OCI-LY1 (cell line): ENCODE measurements around the gene TOMM20.

Experiments
- H2AFZ ChIP-seq: fragments of 200-600 bp; sonication (generic), shearing (Covaris generic); 2 replicates; pipeline ENCODE4 v1.6.0; 2014; ENCODE audit warnings: antibody characterized with exemption, mild to moderate bottlenecking, low read length
- H3F3A ChIP-seq: fragments of 200-600 bp; sonication (generic), shearing (Covaris generic); 2 replicates; pipeline ENCODE4 v1.6.0; 2014; ENCODE audit warnings: mild to moderate bottlenecking, antibody characterized with exemption, low read length, moderate library complexity; ENCODE audit not compliant: insufficient read depth
- H3K27ac ChIP-seq: fragments of 200-600 bp; sonication (generic); 2 replicates; pipeline ENCODE4 v1.5.1; 2014; ENCODE audit warnings: low read length, mixed run types, mild to moderate bottlenecking, low read depth; ENCODE audit not compliant: poor library complexity, severe bottlenecking
- H3K27me3 ChIP-seq: fragments of 200-600 bp; sonication (generic); 2 replicates; pipeline ENCODE4 v1.6.0; 2014; ENCODE audit warnings: antibody characterized with exemption, mild to moderate bottlenecking, low read length, moderate library complexity; ENCODE audit not compliant: insufficient read depth
- H3K36me3 ChIP-seq: fragments of 200-600 bp; sonication (generic); 2 replicates; pipeline ENCODE4 v1.6.1; 2014; ENCODE audit warnings: mild to moderate bottlenecking, antibody characterized with exemption, low read length, moderate library complexity, mixed read lengths; ENCODE audit not compliant: insufficient read depth
- H3K4me1 ChIP-seq: fragments of 200-600 bp; sonication (generic); 2 replicates; pipeline ENCODE4 v1.5.1; 2014; ENCODE audit warnings: mild to moderate bottlenecking, low read length, moderate library complexity; ENCODE audit not compliant: insufficient read depth, severe bottlenecking
- H3K4me2 ChIP-seq: fragments of 200-600 bp; sonication (generic), shearing (Covaris generic); 2 replicates; pipeline ENCODE4 v1.6.1; 2014; ENCODE audit warnings: low read length
- H3K4me3 ChIP-seq: fragments of 200-600 bp; sonication (generic); 2 replicates; pipeline ENCODE4 v1.5.1; 2014; ENCODE audit warnings: low read length, low read depth, mild to moderate bottlenecking, mixed read lengths; ENCODE audit not compliant: poor library complexity, severe bottlenecking
- H3K79me2 ChIP-seq: fragments of 200-600 bp; shearing (Covaris generic); 2 replicates; pipeline ENCODE4 v1.6.1; 2016; ENCODE audit warnings: mixed run types, low read length, mixed read lengths; ENCODE audit not compliant: insufficient read depth
- H3K9ac ChIP-seq: fragments of 200-600 bp; sonication (generic), shearing (Covaris generic); 2 replicates; pipeline ENCODE4 v1.6.1; 2014; ENCODE audit warnings: mild to moderate bottlenecking, low read length, mixed read lengths
- H3K9me2 ChIP-seq: fragments of 200-600 bp; sonication (generic), shearing (Covaris generic); 2 replicates; pipeline ENCODE4 v1.6.1; 2014; ENCODE audit warnings: low read depth, mild to moderate bottlenecking, low read length, mixed read lengths
- H3K9me3 ChIP-seq: fragments of 200-600 bp; shearing (Covaris generic); 2 replicates; pipeline ENCODE4 v1.6.1; 2014; ENCODE audit warnings: low read length, mixed read lengths
- H4K20me1 ChIP-seq: fragments of 200-600 bp; sonication (generic), shearing (Covaris generic); 2 replicates; pipeline ENCODE4 v1.6.0; 2016; ENCODE audit warnings: mild to moderate bottlenecking, low read length; ENCODE audit not compliant: insufficient read depth
- CTCF ChIP-seq: fragments of 200-600 bp; sonication (generic), shearing (Covaris generic); IDR thresholded peaks from 2 replicates; pipeline ENCODE4 v1.5.1; 2017; ENCODE audit warnings: mild to moderate bottlenecking, antibody characterized with exemption, low read length, moderate library complexity, mixed read lengths
- EZH2 ChIP-seq: fragments of 200-600 bp; sonication (generic), shearing (Covaris generic); IDR thresholded peaks from 2 replicates; pipeline ENCODE4 v1.8.0; 2017; ENCODE audit warnings: borderline replicate concordance, mixed run types, mild to moderate bottlenecking, antibody characterized with exemption, low read length, moderate library complexity, mixed read lengths

The TOMM20 gene

DNA sequence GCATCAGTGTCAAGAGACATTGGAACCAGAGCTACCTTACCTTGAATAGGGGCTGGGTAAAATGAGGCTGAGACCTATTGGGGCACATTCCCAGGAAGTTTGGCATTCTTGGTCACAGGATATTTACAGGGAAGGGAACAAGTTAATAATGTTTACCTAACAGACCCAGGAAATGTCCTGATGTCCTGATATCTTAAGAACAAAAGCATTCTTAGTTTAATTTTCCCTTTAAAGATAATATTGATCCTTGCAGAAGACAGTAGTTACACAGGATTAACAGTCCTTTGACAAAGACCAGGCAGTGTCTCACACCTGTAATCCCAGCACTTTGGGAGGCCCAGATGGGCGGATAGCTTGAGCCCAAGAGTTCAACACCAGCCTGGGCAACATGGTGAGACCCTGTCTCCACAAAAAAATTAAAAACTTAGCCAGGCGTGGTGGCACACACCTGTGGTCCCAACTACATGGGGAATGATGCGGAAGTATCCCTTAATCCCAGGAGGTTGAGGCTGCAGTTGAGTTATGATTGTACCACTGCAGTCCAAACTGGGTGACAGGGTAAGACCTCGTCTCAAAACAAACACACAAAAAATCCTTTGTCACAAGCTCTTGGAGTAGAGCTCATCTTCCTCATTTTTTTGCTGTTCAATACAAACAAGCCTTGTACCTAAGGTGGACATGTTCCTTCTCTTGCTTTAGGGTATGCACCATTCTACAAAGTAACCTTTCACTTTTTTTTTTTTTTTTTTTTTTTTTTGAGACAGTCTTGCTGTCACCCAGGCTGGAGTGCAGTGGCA lies 1.3 kb upstream of the TOMM20 start:
- Histone ChIP-seq H3K79me2 (peaks cover 36% of the 10 kb centered on the region), H4K20me1 (no peaks in the 10 kb centered on the region), H3F3A (no peaks in the 10 kb centered on the region), H3K4me1 (peaks cover 24% of the 10 kb centered on the region), H3K27me3 (no peaks in the 10 kb centered on the region), H3K27ac (peak overlapping the region; percentile 41), H2AFZ (no peak overlapping the region), H3K9me3 (no peaks in the 10 kb centered on the region), H3K9me2 (no peaks in the 10 kb centered on the region), H3K4me2 (no peak overlapping the region), H3K4me3 (no peak overlapping the region), H3K36me3 (peaks cover 65% of the 10 kb centered on the region), H3K9ac (no peak overlapping the region)
- TF ChIP-seq EZH2 (no peak), CTCF (no peak)

DNA sequence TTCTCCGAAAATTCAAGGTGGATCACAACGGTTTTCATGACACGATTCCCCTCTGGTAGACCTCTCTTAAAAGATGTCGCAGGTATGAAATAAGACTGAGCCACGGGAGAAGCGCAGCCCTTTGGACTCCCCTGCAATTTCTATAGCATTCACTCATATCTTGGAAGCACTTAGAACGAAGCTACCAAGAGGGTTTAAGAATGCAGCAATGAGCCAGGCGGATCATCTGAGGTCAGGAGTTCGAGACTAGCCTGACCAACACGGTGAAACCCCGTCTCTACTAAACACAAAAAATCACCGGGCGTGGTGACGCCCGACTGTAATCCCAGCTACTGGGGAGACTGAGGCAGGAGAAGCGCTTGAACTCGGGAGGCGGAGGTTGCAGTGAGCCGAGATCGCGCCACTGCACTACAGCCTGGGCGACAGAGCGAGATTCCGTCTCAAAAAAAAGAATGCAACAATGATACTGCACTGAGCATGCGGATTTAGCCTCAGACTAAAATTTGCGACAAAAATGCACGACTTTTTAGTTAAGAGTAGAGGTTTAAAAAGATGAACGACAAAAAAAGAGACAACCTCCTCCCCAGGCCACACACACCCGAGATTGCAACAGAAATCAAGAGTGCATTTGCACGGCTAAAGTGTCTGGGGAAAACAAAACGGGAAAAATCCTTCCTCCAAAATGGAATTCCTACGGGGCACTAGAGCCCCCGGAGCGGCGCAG lies 743 bp downstream of the TOMM20 start:
- Histone ChIP-seq H4K20me1 (no peaks in the 10 kb centered on the region), H3K9me3 (no peaks in the 10 kb centered on the region), H2AFZ (no peak overlapping the region), H3F3A (no peaks in the 10 kb centered on the region), H3K27ac (peak overlapping the region; percentile 76), H3K4me2 (peak overlapping the region; percentile 83), H3K4me1 (peaks cover 27% of the 10 kb centered on the region), H3K36me3 (peaks cover 65% of the 10 kb centered on the region), H3K27me3 (no peaks in the 10 kb centered on the region), H3K9me2 (no peaks in the 10 kb centered on the region), H3K9ac (peak overlapping the region; percentile 99), H3K79me2 (peaks cover 57% of the 10 kb centered on the region), H3K4me3 (peak overlapping the region; percentile 96)
- TF ChIP-seq EZH2 (no peak), CTCF (no peak)

DNA sequence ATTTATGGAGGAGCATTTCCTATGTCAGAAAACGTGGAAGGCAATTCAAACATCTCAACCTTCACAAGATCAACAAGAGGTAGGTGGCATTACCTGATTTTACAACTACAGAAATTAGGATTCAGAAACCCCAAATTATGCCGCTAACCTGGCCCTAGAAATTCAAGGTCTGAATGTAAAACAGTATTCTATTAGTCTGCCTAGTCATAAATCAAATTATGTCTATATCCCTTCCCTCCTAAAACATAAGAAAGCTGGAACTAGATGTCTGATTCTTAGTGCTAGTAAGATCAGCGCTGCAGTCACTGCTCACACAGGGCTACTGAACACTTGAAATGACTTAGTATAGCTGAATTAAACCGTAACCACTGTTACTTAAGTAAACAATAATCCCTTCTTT lies 1.4 kb downstream of the TOMM20 start:
- Histone ChIP-seq H3K9ac (peak overlapping the region; percentile 99), H3K9me2 (no peaks in the 10 kb centered on the region), H3F3A (no peaks in the 10 kb centered on the region), H3K4me3 (peak overlapping the region; percentile 96), H3K27me3 (no peaks in the 10 kb centered on the region), H3K79me2 (peaks cover 64% of the 10 kb centered on the region), H2AFZ (no peak overlapping the region), H3K4me2 (peak overlapping the region; percentile 83), H3K27ac (no peak overlapping the region), H3K4me1 (peaks cover 27% of the 10 kb centered on the region), H3K9me3 (no peaks in the 10 kb centered on the region), H4K20me1 (no peaks in the 10 kb centered on the region), H3K36me3 (peaks cover 66% of the 10 kb centered on the region)
- TF ChIP-seq EZH2, result no peak
- no peak for TF ChIP-seq CTCF
